ENCODE results near the gene TPD52L3.

TPD52L3 gene

GRCh38 chr9:6328103-6328502, at the start of gene TPD52L3:
Gene TPD52L3, plus strand, starts transcription at chr9:6328375. Its CDS starts 221 bp downstream, at chr9:6328596.
- no peak for DNase-seq (ENCODE audit: low spot score)

GRCh38 chr9:6301858-6302257, 26.3 kb upstream of the TPD52L3 start:
- no peak for DNase-seq (ENCODE audit: low spot score)

- no peak for DNase-seq (ENCODE audit: low spot score)
Observed at GRCh38 chr9:6302417-6302816, 25.8 kb upstream of the TPD52L3 start.

- DNase-seq (ENCODE audit: low spot score), result no peak
Observed at GRCh38 chr9:6304232-6304631, 23.9 kb upstream of the TPD52L3 start.

GRCh38 chr9:6305954-6306563, 22.1 kb upstream of the TPD52L3 start:
- DNase-seq (ENCODE audit: low spot score), result peak; percentile 11

GRCh38 chr9:6307551-6308096, 20.6 kb upstream of the TPD52L3 start:
- DNase-seq (ENCODE audit: low spot score), result no peak

GRCh38 chr9:6330958-6331634, 2.9 kb downstream of the TPD52L3 start:
- no peak for DNase-seq (ENCODE audit: low spot score)

GRCh38 chr9:6334305-6334704, 6.1 kb downstream of the TPD52L3 start:
- DNase-seq (ENCODE audit: low spot score), result no peak

GRCh38 chr9:6348766-6349165, 20.6 kb downstream of the TPD52L3 start:
- no peak for DNase-seq (ENCODE audit: low spot score)

- DNase-seq (ENCODE audit: low spot score), result no peak
Observed at GRCh38 chr9:6351737-6352136, 23.6 kb downstream of the TPD52L3 start.

- peak; percentile 61 for DNase-seq (ENCODE audit: low spot score)
Observed at GRCh38 chr9:6354072-6354686, 26.0 kb downstream of the TPD52L3 start.

GRCh38 chr9:6355728-6356127, 27.6 kb downstream of the TPD52L3 start:
- DNase-seq (ENCODE audit: low spot score), result peak; percentile 34

- no peak for DNase-seq (ENCODE audit: low spot score)
Observed at GRCh38 chr9:6356441-6356840, 28.3 kb downstream of the TPD52L3 start.

GRCh38 chr9:6356904-6357303, 28.7 kb downstream of the TPD52L3 start:
- no peak for DNase-seq (ENCODE audit: low spot score)

- DNase-seq (ENCODE audit: low spot score), result no peak
Observed at GRCh38 chr9:6367128-6367890, 39.1 kb downstream of the TPD52L3 start.

- DNase-seq (ENCODE audit: low spot score), result no peak
Observed at GRCh38 chr9:6368831-6369230, 40.7 kb downstream of the TPD52L3 start.

Data from hepatic stellate cell (primary cell).